ENCODE measurements around the gene CAPZA2. TPM values are rescaled to one million over a fixed set of nuclear protein-coding genes. Genes with fewer than 3 reads are reported as not detected.

CAPZA2 gene
- total and polyA plus RNA-seq, 2 experiments from 2014 or later = 49.1 to 106 TPM

DNA sequence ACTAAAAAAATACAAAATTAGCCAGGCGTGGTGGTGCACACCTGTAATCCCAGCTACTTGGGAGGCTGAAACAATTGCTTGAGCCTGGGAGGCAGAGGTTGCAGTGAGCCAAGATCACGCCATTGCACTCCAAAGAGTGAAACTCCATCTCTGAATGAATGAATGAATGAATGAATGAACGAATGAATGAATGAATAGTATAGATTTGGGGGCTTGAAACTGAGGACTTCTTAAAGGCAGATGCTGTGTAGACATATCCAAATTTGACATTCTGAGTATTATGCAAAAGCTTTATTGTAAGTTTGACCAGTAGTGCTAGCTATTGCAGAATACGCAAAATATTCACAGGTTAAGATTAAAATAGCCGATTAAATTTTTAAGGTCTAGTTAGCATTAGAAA lies 60.2 kb downstream of the CAPZA2 start:
- ATAC-seq (no peak), DNase-seq (ENCODE audit: low spot score) (no peak)
- peaks cover 10% of the 10 kb centered on the region for H3K36me3 ChIP-seq (ENCODE audit: insufficient read depth)
- H3K27ac ChIP-seq (ENCODE audit: low read depth) = no peak overlapping the region
- no peak overlapping the region for H3K4me2 ChIP-seq
- H3F3A ChIP-seq (replicated peaks; ENCODE audit: low read depth) = 0 out of 2 replicates have a peak, but pooled peaks cover 4% of the 10 kb centered on the region
- H3K27me3 Mint-ChIP-seq (ENCODE audit: insufficient read depth, low read depth, poor library complexity) = no peaks in the 10 kb centered on the region
- H3K79me2 ChIP-seq (replicated peaks; ENCODE audit: insufficient read depth) = no peaks in the 10 kb centered on the region
- H4K20me1 ChIP-seq (replicated peaks; ENCODE audit: insufficient read depth) = peaks cover 6% of the 10 kb centered on the region; the same call in 1 of the 2 replicates
- H3K4me1 ChIP-seq (ENCODE audit: insufficient read depth) = peaks cover 4% of the 10 kb centered on the region
- H3K9me3 Mint-ChIP-seq = no peaks in the 10 kb centered on the region
- no peak overlapping the region for H3K4me3 Mint-ChIP-seq
- H3K36me3 Mint-ChIP-seq (ENCODE audit: low read depth) = peaks cover 26% of the 10 kb centered on the region
- H3K27me3 ChIP-seq (ENCODE audit: insufficient read depth) = no peaks in the 10 kb centered on the region
- H2AFZ ChIP-seq = no peak overlapping the region
- no peaks in the 10 kb centered on the region for H3K9me2 ChIP-seq (ENCODE audit: insufficient read depth)
- H3K4me3 ChIP-seq = no peak overlapping the region
- TF ChIP-seq STAT1 (IDR thresholded peaks at IDR 0.05; ENCODE audit: unreplicated experiment) = no peak
- no peak for TF ChIP-seq EZH2phosphoT487 (IDR thresholded peaks at IDR 0.05; ENCODE audit: unreplicated experiment)
- TF ChIP-seq NANOG (IDR thresholded peaks at IDR 0.05; ENCODE audit: borderline replicate concordance) = no peak
- TF ChIP-seq, protein P1, sequence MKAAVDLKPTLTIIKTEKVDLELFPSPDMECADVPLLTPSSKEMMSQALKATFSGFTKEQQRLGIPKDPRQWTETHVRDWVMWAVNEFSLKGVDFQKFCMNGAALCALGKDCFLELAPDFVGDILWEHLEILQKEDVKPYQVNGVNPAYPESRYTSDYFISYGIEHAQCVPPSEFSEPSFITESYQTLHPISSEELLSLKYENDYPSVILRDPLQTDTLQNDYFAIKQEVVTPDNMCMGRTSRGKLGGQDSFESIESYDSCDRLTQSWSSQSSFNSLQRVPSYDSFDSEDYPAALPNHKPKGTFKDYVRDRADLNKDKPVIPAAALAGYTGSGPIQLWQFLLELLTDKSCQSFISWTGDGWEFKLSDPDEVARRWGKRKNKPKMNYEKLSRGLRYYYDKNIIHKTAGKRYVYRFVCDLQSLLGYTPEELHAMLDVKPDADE (IDR thresholded peaks at IDR 0.05) = no peak
- TF ChIP-seq CREB1 (CRISPR knock-in tag; IDR thresholded peaks at IDR 0.05; ENCODE audit: low read depth) = no peak
- no peak for TF ChIP-seq ZNF331 (CRISPR knock-in tag; IDR thresholded peaks at IDR 0.05; ENCODE audit: low read depth)
- no peak for TF ChIP-seq ZNF114 (CRISPR knock-in tag; IDR thresholded peaks at IDR 0.05)
- TF ChIP-seq EZH2 (IDR thresholded peaks at IDR 0.05; ENCODE audit: low read depth, unreplicated experiment) = no peak
- TF ChIP-seq POLR2AphosphoS5 (IDR thresholded peaks at IDR 0.05; ENCODE audit: low read depth) = no peak
- TF ChIP-seq, protein P2, sequence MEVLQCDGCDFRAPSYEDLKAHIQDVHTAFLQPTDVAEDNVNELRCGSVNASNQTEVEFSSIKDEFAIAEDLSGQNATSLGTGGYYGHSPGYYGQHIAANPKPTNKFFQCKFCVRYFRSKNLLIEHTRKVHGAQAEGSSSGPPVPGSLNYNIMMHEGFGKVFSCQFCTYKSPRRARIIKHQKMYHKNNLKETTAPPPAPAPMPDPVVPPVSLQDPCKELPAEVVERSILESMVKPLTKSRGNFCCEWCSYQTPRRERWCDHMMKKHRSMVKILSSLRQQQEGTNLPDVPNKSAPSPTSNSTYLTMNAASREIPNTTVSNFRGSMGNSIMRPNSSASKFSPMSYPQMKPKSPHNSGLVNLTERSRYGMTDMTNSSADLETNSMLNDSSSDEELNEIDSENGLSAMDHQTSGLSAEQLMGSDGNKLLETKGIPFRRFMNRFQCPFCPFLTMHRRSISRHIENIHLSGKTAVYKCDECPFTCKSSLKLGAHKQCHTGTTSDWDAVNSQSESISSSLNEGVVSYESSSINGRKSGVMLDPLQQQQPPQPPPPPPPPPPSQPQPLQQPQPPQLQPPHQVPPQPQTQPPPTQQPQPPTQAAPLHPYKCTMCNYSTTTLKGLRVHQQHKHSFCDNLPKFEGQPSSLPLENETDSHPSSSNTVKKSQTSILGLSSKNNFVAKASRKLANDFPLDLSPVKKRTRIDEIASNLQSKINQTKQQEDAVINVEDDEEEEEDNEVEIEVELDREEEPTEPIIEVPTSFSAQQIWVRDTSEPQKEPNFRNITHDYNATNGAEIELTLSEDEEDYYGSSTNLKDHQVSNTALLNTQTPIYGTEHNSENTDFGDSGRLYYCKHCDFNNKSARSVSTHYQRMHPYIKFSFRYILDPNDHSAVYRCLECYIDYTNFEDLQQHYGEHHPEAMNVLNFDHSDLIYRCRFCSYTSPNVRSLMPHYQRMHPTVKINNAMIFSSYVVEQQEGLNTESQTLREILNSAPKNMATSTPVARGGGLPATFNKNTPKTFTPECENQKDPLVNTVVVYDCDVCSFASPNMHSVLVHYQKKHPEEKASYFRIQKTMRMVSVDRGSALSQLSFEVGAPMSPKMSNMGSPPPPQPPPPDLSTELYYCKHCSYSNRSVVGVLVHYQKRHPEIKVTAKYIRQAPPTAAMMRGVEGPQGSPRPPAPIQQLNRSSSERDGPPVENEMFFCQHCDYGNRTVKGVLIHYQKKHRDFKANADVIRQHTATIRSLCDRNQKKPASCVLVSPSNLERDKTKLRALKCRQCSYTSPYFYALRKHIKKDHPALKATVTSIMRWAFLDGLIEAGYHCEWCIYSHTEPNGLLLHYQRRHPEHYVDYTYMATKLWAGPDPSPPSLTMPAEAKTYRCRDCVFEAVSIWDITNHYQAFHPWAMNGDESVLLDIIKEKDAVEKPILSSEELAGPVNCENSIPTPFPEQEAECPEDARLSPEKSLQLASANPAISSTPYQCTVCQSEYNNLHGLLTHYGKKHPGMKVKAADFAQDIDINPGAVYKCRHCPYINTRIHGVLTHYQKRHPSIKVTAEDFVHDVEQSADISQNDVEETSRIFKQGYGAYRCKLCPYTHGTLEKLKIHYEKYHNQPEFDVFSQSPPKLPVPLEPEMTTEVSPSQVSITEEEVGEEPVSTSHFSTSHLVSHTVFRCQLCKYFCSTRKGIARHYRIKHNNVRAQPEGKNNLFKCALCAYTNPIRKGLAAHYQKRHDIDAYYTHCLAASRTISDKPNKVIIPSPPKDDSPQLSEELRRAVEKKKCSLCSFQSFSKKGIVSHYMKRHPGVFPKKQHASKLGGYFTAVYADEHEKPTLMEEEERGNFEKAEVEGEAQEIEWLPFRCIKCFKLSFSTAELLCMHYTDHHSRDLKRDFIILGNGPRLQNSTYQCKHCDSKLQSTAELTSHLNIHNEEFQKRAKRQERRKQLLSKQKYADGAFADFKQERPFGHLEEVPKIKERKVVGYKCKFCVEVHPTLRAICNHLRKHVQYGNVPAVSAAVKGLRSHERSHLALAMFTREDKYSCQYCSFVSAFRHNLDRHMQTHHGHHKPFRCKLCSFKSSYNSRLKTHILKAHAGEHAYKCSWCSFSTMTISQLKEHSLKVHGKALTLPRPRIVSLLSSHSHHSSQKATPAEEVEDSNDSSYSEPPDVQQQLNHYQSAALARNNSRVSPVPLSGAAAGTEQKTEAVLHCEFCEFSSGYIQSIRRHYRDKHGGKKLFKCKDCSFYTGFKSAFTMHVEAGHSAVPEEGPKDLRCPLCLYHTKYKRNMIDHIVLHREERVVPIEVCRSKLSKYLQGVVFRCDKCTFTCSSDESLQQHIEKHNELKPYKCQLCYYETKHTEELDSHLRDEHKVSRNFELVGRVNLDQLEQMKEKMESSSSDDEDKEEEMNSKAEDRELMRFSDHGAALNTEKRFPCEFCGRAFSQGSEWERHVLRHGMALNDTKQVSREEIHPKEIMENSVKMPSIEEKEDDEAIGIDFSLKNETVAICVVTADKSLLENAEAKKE (CRISPR knock-in tag; IDR thresholded peaks at IDR 0.05) = no peak
- TF ChIP-seq, protein P3, sequence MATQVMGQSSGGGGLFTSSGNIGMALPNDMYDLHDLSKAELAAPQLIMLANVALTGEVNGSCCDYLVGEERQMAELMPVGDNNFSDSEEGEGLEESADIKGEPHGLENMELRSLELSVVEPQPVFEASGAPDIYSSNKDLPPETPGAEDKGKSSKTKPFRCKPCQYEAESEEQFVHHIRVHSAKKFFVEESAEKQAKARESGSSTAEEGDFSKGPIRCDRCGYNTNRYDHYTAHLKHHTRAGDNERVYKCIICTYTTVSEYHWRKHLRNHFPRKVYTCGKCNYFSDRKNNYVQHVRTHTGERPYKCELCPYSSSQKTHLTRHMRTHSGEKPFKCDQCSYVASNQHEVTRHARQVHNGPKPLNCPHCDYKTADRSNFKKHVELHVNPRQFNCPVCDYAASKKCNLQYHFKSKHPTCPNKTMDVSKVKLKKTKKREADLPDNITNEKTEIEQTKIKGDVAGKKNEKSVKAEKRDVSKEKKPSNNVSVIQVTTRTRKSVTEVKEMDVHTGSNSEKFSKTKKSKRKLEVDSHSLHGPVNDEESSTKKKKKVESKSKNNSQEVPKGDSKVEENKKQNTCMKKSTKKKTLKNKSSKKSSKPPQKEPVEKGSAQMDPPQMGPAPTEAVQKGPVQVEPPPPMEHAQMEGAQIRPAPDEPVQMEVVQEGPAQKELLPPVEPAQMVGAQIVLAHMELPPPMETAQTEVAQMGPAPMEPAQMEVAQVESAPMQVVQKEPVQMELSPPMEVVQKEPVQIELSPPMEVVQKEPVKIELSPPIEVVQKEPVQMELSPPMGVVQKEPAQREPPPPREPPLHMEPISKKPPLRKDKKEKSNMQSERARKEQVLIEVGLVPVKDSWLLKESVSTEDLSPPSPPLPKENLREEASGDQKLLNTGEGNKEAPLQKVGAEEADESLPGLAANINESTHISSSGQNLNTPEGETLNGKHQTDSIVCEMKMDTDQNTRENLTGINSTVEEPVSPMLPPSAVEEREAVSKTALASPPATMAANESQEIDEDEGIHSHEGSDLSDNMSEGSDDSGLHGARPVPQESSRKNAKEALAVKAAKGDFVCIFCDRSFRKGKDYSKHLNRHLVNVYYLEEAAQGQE (IDR thresholded peaks at IDR 0.05; ENCODE audit: unreplicated experiment) = no peak
- TF ChIP-seq, protein P4, sequence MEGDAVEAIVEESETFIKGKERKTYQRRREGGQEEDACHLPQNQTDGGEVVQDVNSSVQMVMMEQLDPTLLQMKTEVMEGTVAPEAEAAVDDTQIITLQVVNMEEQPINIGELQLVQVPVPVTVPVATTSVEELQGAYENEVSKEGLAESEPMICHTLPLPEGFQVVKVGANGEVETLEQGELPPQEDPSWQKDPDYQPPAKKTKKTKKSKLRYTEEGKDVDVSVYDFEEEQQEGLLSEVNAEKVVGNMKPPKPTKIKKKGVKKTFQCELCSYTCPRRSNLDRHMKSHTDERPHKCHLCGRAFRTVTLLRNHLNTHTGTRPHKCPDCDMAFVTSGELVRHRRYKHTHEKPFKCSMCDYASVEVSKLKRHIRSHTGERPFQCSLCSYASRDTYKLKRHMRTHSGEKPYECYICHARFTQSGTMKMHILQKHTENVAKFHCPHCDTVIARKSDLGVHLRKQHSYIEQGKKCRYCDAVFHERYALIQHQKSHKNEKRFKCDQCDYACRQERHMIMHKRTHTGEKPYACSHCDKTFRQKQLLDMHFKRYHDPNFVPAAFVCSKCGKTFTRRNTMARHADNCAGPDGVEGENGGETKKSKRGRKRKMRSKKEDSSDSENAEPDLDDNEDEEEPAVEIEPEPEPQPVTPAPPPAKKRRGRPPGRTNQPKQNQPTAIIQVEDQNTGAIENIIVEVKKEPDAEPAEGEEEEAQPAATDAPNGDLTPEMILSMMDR (conservative IDR thresholded peaks at IDR 0.05; ENCODE audit: low read depth in 2 of 2) = no peak
- no peak for TF ChIP-seq JUNB (IDR thresholded peaks at IDR 0.05; ENCODE audit: unreplicated experiment)
- no peak overlapping the region for H3K27ac Mint-ChIP-seq
- peaks cover 2% of the 10 kb centered on the region for H3K4me1 Mint-ChIP-seq

Measured in GM23338 (cell line).